Activated naive CD4-positive, alpha-beta T cell treated with anti-CD3 and anti-CD28 coated beads for 36 hours (primary cell): Measurements from ENCODE around the gene ZNF66. TPM values are rescaled to one million over a fixed set of nuclear protein-coding genes. Genes with fewer than 3 reads are reported as not detected.
"Not testable (repeated sequence)": the region's sequence is repeated elsewhere in the genome, so short reads cannot be mapped to it uniquely, and the experiment has no call there.

ENCODE experiments used
- CTCF ChIA-PET: fragments of 350-600 bp; sonication (Branson Sonifier 250); formaldehyde crosslinking; loops from one replicate; lab custom pipeline; 2021; ENCODE audit warnings: antibody characterized with exemption; lab: Charles Lee
- DNase-seq: peaks from one replicate; pipeline ENCODE4 v3.0.0-alpha.2; 2020
- H3K27ac Mint-ChIP-seq: one replicate; pipeline ENCODE4 v1.8.0; 2021; ENCODE audit warnings: mild to moderate bottlenecking, mixed read lengths
- H3K27me3 Mint-ChIP-seq: one replicate; pipeline ENCODE4 v1.8.0; 2021; ENCODE audit warnings: low read depth, mixed read lengths
- H3K36me3 Mint-ChIP-seq: one replicate; pipeline ENCODE4 v1.8.0; 2021; ENCODE audit warnings: low read depth, mixed read lengths
- H3K4me1 Mint-ChIP-seq: one replicate; pipeline ENCODE4 v1.8.0; 2021; ENCODE audit warnings: low read depth, mixed read lengths
- H3K4me3 Mint-ChIP-seq: one replicate; pipeline ENCODE4 v1.8.0; 2021; ENCODE audit warnings: mild to moderate bottlenecking, moderate library complexity, mixed read lengths
- H3K9me3 Mint-ChIP-seq: one replicate; pipeline ENCODE4 v1.8.0; 2021; ENCODE audit warnings: mixed read lengths
- intact Hi-C: fragments of 100-400 bp; cut with micrococcal nuclease; formaldehyde crosslinking; loops from one replicate; pipeline ENCODE4 v1.15.1; 2023
- total RNA-seq, 2 experiments: library from RNA; stranded (reverse); gene quantifications; one replicate each; pipeline ENCODE4 v1.2.3, GENCODE V29; 2021

The ZNF66 gene
- 1 to 10 TPM; 3.9 to 4.9 TPM for total RNA-seq

GRCh38 chr19:20776083-20777076 lies at the start of gene ZNF66:
Gene ZNF66, plus strand, starts transcription at chr19:20776304. Its CDS starts 144 bp downstream, at chr19:20776448.
- Mint-ChIP-seq H3K36me3 (peaks cover 36% of the 10 kb centered on the region), H3K4me1 (peaks cover 18% of the 10 kb centered on the region), H3K27ac (peak within 1 kb of the TSS; percentile 95), H3K27me3 (no peaks in the 10 kb centered on the region), H3K9me3 (peaks cover 17% of the 10 kb centered on the region), H3K4me3 (peak within 1 kb of the TSS; percentile 100)
- CTCF ChIA-PET = interaction anchor here (0.6 to 1.4 kb wide), 3 partner anchors 11 to 352 kb away, joined by 3 to 5 read pairs (median 4); no protein-coding TSS in a partner anchor
- peak; percentile 98 for DNase-seq
- intact Hi-C loops = loop anchor here (1.0 to 5.0 kb wide), 12 partner anchors 115 to 990 kb away; partner anchors contain the start of genes ZNF100, ZNF429, ZNF430 and ZNF493

- H3K27me3 Mint-ChIP-seq, H3K27ac Mint-ChIP-seq, H3K9me3 Mint-ChIP-seq, H3K4me1 Mint-ChIP-seq, H3K4me3 Mint-ChIP-seq, DNase-seq, H3K36me3 Mint-ChIP-seq, intact Hi-C loops, CTCF ChIA-PET: not testable (repeated sequence)
These were observed 25.9 kb upstream of the ZNF66 start for GRCh38 chr19:20750169-20750568.

GRCh38 chr19:20752291-20752690 lies 23.8 kb upstream of the ZNF66 start:
- DNase-seq, H3K4me1 Mint-ChIP-seq, H3K27ac Mint-ChIP-seq, CTCF ChIA-PET, H3K9me3 Mint-ChIP-seq, intact Hi-C loops, H3K36me3 Mint-ChIP-seq, H3K27me3 Mint-ChIP-seq, H3K4me3 Mint-ChIP-seq: not testable (repeated sequence)

- DNase-seq, H3K36me3 Mint-ChIP-seq, H3K4me1 Mint-ChIP-seq, H3K27ac Mint-ChIP-seq, H3K27me3 Mint-ChIP-seq, H3K4me3 Mint-ChIP-seq, intact Hi-C loops: not testable (repeated sequence)
- CTCF ChIA-PET = interaction anchor here (0.6 kb wide), 1 partner anchor 205 kb away, joined by 4 read pairs; no protein-coding TSS in a partner anchor
- H3K9me3 Mint-ChIP-seq = peaks cover 19% of the 10 kb centered on the region
These were observed 6.8 kb upstream of the ZNF66 start for GRCh38 chr19:20769225-20769736.

GRCh38 chr19:20787786-20788185 lies 11.7 kb downstream of the ZNF66 start:
- Mint-ChIP-seq H3K27ac (no peak overlapping the region), H3K9me3 (peaks cover 44% of the 10 kb centered on the region), H3K27me3 (no peaks in the 10 kb centered on the region), H3K4me3 (no peak overlapping the region), H3K4me1 (peaks cover 7% of the 10 kb centered on the region), H3K36me3 (peaks cover 74% of the 10 kb centered on the region)
- intact Hi-C loops = no loop called here
- peak; percentile 24 for DNase-seq
- CTCF ChIA-PET = no interaction called here

GRCh38 chr19:20791806-20792205 lies 15.7 kb downstream of the ZNF66 start:
- Mint-ChIP-seq H3K27me3 (no peaks in the 10 kb centered on the region), H3K4me1 (peaks cover 5% of the 10 kb centered on the region), H3K4me3 (no peak overlapping the region), H3K36me3 (peaks cover 70% of the 10 kb centered on the region), H3K27ac (no peak overlapping the region), H3K9me3 (peaks cover 36% of the 10 kb centered on the region)
- intact Hi-C loops = no loop called here
- CTCF ChIA-PET = interaction anchor here (0.6 kb wide), 2 partner anchors 44 to 1997 kb away, joined by 3 read pairs; no protein-coding TSS in a partner anchor
- no peak for DNase-seq

GRCh38 chr19:20806311-20807262 lies 30.5 kb downstream of the ZNF66 start:
- DNase-seq, CTCF ChIA-PET, H3K4me1 Mint-ChIP-seq, H3K4me3 Mint-ChIP-seq, H3K27me3 Mint-ChIP-seq, intact Hi-C loops: not testable (repeated sequence)
- Mint-ChIP-seq H3K9me3 (peaks cover 67% of the 10 kb centered on the region), H3K27ac (peak overlapping the region; percentile 19), H3K36me3 (peaks cover 67% of the 10 kb centered on the region)

GRCh38 chr19:20840371-20840770 lies 64.3 kb downstream of the ZNF66 start:
- intact Hi-C loops = no loop called here
- CTCF ChIA-PET = no interaction called here
- Mint-ChIP-seq H3K27me3 (no peaks in the 10 kb centered on the region), H3K36me3 (peaks cover 11% of the 10 kb centered on the region), H3K27ac (no peak overlapping the region), H3K9me3 (peaks cover 60% of the 10 kb centered on the region), H3K4me3 (no peak overlapping the region), H3K4me1 (no peaks in the 10 kb centered on the region)
- no peak for DNase-seq

Other genes with a start within 250 kb of the ZNF66 start
- gene ZNF737, start 210.5 kb upstream of the ZNF66 start, total RNA-seq = 1 to 10 TPM; 7.9 to 9.4 TPM
- 1 to 10 TPM; 8.2 to 9.8 TPM for gene ZNF626, start 114.7 kb upstream of the ZNF66 start, total RNA-seq
- gene ZNF85, start 146.9 kb downstream of the ZNF66 start, total RNA-seq = 10 to 100 TPM; 12.8 to 15.1 TPM
- 10 to 100 TPM; 18.2 to 19.5 TPM for gene ZNF430, start 244.4 kb downstream of the ZNF66 start, total RNA-seq